ENCODE data around the gene SPTBN4. TPM values are rescaled to one million over a fixed set of nuclear protein-coding genes. Genes with fewer than 3 reads are reported as not detected.
"Not testable (repeated sequence)": the region's sequence is repeated elsewhere in the genome, so short reads cannot be mapped to it uniquely, and the experiment has no call there.

Gene SPTBN4
- polyA plus RNA-seq, 1 of the 3 experiments (the other 2 are of a cell fraction), result 3.1 TPM

- TF ChIP-seq SIN3A (IDR thresholded peaks at IDR 0.05; ENCODE audit: borderline replicate concordance, low read depth, low read length), result no peak
Measured at GRCh38 chr19:40543029-40543597, 76.3 kb downstream of the SPTBN4 start (continued).

GRCh38 chr19:40546153-40546841 is 79.5 kb downstream of the SPTBN4 start:
- POLR2A ChIA-PET; H3K27me3 ChIP-seq (ENCODE audit: insufficient read depth); H3K9me2 ChIP-seq; H3K4me2 ChIP-seq; H4K20me1 ChIP-seq (ENCODE audit: insufficient read depth); H3K9me3 ChIP-seq; H3K9ac ChIP-seq; H2AFZ ChIP-seq (ENCODE audit: low read depth); DNase-seq; H3K4me3 ChIP-seq (ENCODE audit: low read depth in 2 of 2, low read length in 1 of 2); H3K36me3 ChIP-seq (replicated peaks in 1 of 2; ENCODE audit: control insufficient read depth in 1 of 2, insufficient read depth in 2 of 2, low read length in 1 of 2); CTCF ChIA-PET; H3K79me2 ChIP-seq (ENCODE audit: insufficient read depth); H3F3A ChIP-seq (replicated peaks; ENCODE audit: insufficient read depth); H3K27ac ChIP-seq (ENCODE audit: low read depth in 2 of 2, low read length in 1 of 2): not testable (repeated sequence)
- WGBS (ENCODE audit: low lambda C conversion rate), result 54% methylated on average over 3 of the region's 3 CpGs
- H3K4me1 ChIP-seq (ENCODE audit: control insufficient read depth in 1 of 2, insufficient read depth in 2 of 2, low read depth in 1 of 2, low read length in 1 of 2), result peaks cover 4 to 14% of the 10 kb centered on the region in 2 experiments; a peak in 1 of 4 replicates

GRCh38 chr19:40547190-40547589 is 80.4 kb downstream of the SPTBN4 start:
- H3K9me2 ChIP-seq; H3K79me2 ChIP-seq (ENCODE audit: insufficient read depth); H3K4me2 ChIP-seq; H3K9me3 ChIP-seq; H3K27me3 ChIP-seq (ENCODE audit: insufficient read depth); H3K36me3 ChIP-seq (replicated peaks in 1 of 2; ENCODE audit: control insufficient read depth in 1 of 2, insufficient read depth in 2 of 2, low read length in 1 of 2); DNase-seq; H2AFZ ChIP-seq (ENCODE audit: low read depth); POLR2A ChIA-PET; H3K4me3 ChIP-seq (ENCODE audit: low read depth in 2 of 2, low read length in 1 of 2); H3K9ac ChIP-seq; H3K27ac ChIP-seq (ENCODE audit: low read depth in 2 of 2, low read length in 1 of 2); H3F3A ChIP-seq (replicated peaks; ENCODE audit: insufficient read depth); H4K20me1 ChIP-seq (ENCODE audit: insufficient read depth); H3K4me1 ChIP-seq (ENCODE audit: control insufficient read depth in 1 of 2, insufficient read depth in 2 of 2, low read depth in 1 of 2, low read length in 1 of 2): not testable (repeated sequence)
- 63% methylated on average over 4 of the region's 4 CpGs for WGBS (ENCODE audit: low lambda C conversion rate)
- CTCF ChIA-PET, result interaction anchor here (0.9 to 3.0 kb wide), 2 partner anchors 20 to 87 kb away, joined by 3 to 28 read pairs; no protein-coding TSS in a partner anchor

GRCh38 chr19:40547836-40548235 is 81.0 kb downstream of the SPTBN4 start:
- 91% methylated on average over 1 of the region's 1 CpG for WGBS (ENCODE audit: low lambda C conversion rate)
- Histone ChIP-seq H3K9me2 (no peaks in the 10 kb centered on the region), H3K4me3 (ENCODE audit: low read depth in 2 of 2, low read length in 1 of 2) (no peak overlapping the region), H3K4me2 (no peak overlapping the region), H3K9me3 (no peaks in the 10 kb centered on the region), H3K27ac (ENCODE audit: low read depth in 2 of 2, low read length in 1 of 2) (no peak overlapping the region), H3K36me3 (replicated peaks in 1 of 2; ENCODE audit: control insufficient read depth in 1 of 2, insufficient read depth in 2 of 2, low read length in 1 of 2) (no peaks in the 10 kb centered on the region), H3K79me2 (ENCODE audit: insufficient read depth) (no peaks in the 10 kb centered on the region), H3K4me1 (ENCODE audit: control insufficient read depth in 1 of 2, insufficient read depth in 2 of 2, low read depth in 1 of 2, low read length in 1 of 2) (peaks cover 3 to 4% of the 10 kb centered on the region in 2 experiments; a peak in 1 of 4 replicates), H2AFZ (ENCODE audit: low read depth) (no peak overlapping the region), H4K20me1 (ENCODE audit: insufficient read depth) (no peaks in the 10 kb centered on the region), H3K9ac (no peak overlapping the region), H3K27me3 (ENCODE audit: insufficient read depth) (no peaks in the 10 kb centered on the region), H3F3A (replicated peaks; ENCODE audit: insufficient read depth) (peaks cover 5% of the 10 kb centered on the region)
- TF ChIP-seq IRF3 (IDR thresholded peaks at IDR 0.05; ENCODE audit: low read depth, low read length) (no peak), SIN3A (IDR thresholded peaks at IDR 0.05; ENCODE audit: borderline replicate concordance, low read depth, low read length) (no peak)
- ChIA-PET POLR2A (no interaction called here), CTCF (interaction anchor here (0.5 to 3.0 kb wide), 9 partner anchors 14 to 99 kb away, joined by 3 to 28 read pairs (median 5); partner anchors contain the start of genes LTBP4 and SPTBN4)
- no peak for DNase-seq
